Fibroblast of skin of back (primary cell): ENCODE data around the gene ENPP7.
A peak's percentile ranks its signal among the peaks of the same experiment; 100 is the strongest.

Source experiments
- DNase-seq: peaks from one replicate; pipeline ENCODE4 v3.0.0-alpha.2; 2013

Gene ENPP7

GRCh38 chr17:79704691-79705090 lies 26.1 kb upstream of the ENPP7 start:
- DNase-seq: no peak

- no peak for DNase-seq
Measured at GRCh38 chr17:79705674-79706073, 25.1 kb upstream of the ENPP7 start.

GRCh38 chr17:79706931-79707850 lies 23.6 kb upstream of the ENPP7 start:
- no peak for DNase-seq

- DNase-seq: peak; percentile 36
Measured at GRCh38 chr17:79707931-79708891, 22.5 kb upstream of the ENPP7 start.

- DNase-seq: no peak
Measured at GRCh38 chr17:79711715-79712305, 18.9 kb upstream of the ENPP7 start.

- no peak for DNase-seq
Measured at GRCh38 chr17:79713391-79713790, 17.4 kb upstream of the ENPP7 start.

- no peak for DNase-seq
Measured at GRCh38 chr17:79714176-79715097, 16.3 kb upstream of the ENPP7 start.

- no peak for DNase-seq
Measured at GRCh38 chr17:79715098-79715942, 15.4 kb upstream of the ENPP7 start.

- DNase-seq: no peak
Measured at GRCh38 chr17:79715943-79716797, 14.6 kb upstream of the ENPP7 start.

- DNase-seq: no peak
Measured at GRCh38 chr17:79720705-79721292, 9.9 kb upstream of the ENPP7 start.

- DNase-seq: no peak
Measured at GRCh38 chr17:79721993-79722671, 8.6 kb upstream of the ENPP7 start.

- DNase-seq: no peak
Measured at GRCh38 chr17:79722787-79723186, 8.0 kb upstream of the ENPP7 start.

GRCh38 chr17:79728169-79728907 lies 2.4 kb upstream of the ENPP7 start:
- peak; percentile 91 for DNase-seq

GRCh38 chr17:79728908-79729471 lies 1.8 kb upstream of the ENPP7 start:
- no peak for DNase-seq

- DNase-seq: no peak
Measured at GRCh38 chr17:79729761-79730160, 982 bp upstream of the ENPP7 start.

- no peak for DNase-seq
Measured at GRCh38 chr17:79730437-79730768, 340 bp upstream of the ENPP7 start.

GRCh38 chr17:79732254-79732653 lies 1.5 kb downstream of the ENPP7 start:
- DNase-seq: no peak
